HG03060 (cell line): ENCODE measurements around the gene SLC4A2.

ENCODE experiments used
- ATAC-seq: cut with Tn5 transposase; IDR thresholded peaks from one replicate; pipeline ENCODE4 v1.9.1; 2021; ENCODE audit warnings: low read depth, moderate number of reproducible peaks; ENCODE audit not compliant: unreplicated experiment

SLC4A2 gene

GRCh38 chr7:151062399-151063211 lies 3.2 kb downstream of the SLC4A2 start:
- ATAC-seq = no peak

DNA sequence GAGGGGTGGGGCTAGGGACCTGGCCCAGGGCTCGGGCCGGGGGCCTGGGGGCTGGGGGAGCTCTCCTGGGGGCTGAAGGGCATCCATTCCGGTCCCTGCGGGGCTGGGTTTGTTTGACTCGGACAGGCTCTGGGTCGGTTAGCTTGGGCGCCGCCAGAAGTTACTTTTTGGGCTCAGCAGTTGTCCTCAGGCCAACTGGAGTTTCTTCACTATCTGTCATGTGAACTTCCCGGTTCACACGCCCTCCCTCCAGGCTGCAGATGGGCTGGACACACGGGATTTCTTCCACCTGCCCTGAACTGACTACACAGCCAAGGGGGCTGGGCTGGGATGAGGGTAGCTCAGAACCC lies 3.8 kb downstream of the SLC4A2 start:
- ATAC-seq = no peak

DNA sequence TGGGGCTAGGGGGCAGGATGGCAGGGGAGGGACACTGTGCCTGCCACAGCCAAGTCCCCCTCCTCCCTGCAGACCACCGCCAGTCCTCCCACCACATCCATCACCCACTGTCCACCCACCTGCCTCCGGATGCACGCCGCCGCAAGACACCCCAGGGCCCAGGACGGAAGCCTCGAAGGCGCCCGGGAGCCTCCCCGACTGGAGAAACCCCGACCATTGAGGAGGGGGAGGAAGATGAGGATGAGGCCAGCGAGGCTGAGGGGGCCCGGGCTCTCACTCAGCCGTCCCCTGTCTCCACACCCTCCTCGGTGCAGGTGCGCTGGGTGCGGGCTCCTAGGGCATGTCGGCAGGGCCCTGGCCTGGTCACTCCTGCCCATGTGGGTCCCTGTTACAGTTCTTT lies 5.1 kb downstream of the SLC4A2 start:
- no peak for ATAC-seq

GRCh38 chr7:151064993-151065392 lies 5.6 kb downstream of the SLC4A2 start:
- no peak for ATAC-seq

DNA sequence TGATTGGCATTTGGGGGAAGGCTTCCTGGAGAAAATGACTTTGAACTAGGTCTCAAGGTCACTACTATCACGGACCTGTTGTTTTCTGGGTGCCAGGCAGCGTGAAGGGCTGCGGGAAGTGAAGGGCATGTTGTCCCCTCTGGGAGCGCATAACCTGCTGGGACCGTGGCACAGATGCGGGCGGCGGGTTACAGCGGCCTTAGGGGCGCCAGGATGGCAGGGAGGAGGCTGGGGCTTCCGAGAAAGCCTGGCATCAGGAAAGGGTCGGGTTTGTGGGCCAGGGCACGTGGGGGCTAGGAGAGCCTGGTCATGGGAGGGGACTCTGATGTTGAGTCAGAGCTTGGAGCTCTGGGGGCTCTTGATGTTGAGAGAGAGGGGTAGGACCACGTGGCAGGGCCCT lies 6.1 kb downstream of the SLC4A2 start:
- ATAC-seq = no peak

DNA sequence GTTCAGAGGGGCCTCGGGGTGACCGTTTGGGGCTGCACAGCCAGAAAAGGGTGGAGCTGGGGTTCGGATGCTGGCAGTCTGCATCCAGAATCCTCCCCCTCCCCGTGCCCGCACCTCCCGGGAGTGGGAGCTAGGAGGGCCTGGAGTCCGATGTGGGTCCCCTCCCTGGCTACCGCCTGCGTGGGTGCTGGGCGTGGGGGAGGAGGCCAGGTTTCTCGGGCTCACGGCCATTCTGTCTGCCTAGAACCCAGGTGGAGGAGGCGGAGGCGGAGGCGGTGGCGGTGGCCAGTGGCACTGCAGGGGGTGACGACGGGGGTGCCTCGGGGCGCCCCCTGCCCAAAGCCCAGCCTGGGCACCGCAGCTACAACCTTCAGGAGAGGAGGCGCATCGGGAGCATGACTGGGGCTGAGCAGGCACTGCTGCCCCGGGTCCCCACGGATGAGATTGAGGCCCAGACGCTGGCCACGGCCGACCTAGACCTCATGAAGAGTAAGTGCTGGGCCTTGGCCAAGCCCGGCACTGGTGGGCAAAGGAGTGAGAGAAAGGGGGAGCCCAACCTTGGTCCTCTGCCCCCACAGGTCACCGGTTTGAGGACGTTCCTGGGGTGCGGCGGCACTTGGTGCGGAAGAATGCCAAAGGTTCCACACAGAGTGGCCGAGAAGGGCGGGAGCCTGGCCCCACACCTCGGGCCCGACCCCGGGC lies 7.0 kb downstream of the SLC4A2 start:
- ATAC-seq = no peak

GRCh38 chr7:151068069-151068773 lies 8.8 kb downstream of the SLC4A2 start:
- ATAC-seq = no peak

GRCh38 chr7:151069841-151070573 lies 10.6 kb downstream of the SLC4A2 start:
- no peak for ATAC-seq

- ATAC-seq = no peak
Observed at GRCh38 chr7:151070574-151070960, 11.2 kb downstream of the SLC4A2 start.

DNA sequence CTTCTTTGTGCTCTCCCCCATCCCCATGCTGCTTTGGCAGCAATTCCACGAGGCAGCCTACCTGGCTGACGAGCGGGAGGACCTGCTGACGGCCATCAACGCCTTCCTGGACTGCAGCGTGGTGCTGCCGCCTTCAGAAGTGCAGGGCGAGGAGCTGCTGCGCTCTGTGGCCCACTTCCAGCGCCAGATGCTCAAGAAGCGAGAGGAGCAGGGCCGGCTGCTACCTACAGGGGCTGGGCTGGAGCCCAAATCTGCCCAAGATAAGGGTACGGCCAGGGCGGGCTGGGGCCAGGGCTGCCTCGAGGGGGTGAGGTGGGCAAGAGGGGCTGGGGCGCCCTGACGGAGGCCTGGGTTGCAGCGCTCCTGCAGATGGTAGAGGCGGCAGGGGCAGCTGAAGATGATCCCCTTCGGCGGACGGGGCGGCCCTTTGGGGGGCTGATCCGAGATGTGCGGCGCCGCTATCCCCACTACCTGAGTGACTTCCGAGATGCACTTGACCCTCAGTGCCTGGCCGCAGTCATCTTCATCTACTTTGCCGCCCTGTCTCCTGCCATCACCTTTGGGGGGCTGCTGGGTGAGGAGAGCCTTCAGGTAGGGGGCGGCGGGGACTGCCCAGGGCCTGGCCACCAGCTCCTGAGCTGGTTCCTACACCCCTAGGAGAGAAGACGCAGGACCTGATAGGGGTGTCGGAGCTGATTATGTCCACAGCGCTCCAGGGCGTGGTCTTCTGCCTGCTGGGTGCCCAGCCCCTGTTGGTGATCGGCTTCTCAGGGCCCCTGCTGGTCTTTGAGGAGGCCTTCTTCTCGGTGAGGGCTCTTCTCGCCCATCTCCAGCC lies 11.9 kb downstream of the SLC4A2 start:
- no peak for ATAC-seq

- no peak for ATAC-seq
Observed at GRCh38 chr7:151073990-151074389, 14.6 kb downstream of the SLC4A2 start.

- no peak for ATAC-seq
Observed at GRCh38 chr7:151074817-151075661, 15.7 kb downstream of the SLC4A2 start.

- no peak for ATAC-seq
Observed at GRCh38 chr7:151075662-151075971, 16.2 kb downstream of the SLC4A2 start.

GRCh38 chr7:151075978-151076426 lies 16.6 kb downstream of the SLC4A2 start:
- ATAC-seq = no peak

DNA sequence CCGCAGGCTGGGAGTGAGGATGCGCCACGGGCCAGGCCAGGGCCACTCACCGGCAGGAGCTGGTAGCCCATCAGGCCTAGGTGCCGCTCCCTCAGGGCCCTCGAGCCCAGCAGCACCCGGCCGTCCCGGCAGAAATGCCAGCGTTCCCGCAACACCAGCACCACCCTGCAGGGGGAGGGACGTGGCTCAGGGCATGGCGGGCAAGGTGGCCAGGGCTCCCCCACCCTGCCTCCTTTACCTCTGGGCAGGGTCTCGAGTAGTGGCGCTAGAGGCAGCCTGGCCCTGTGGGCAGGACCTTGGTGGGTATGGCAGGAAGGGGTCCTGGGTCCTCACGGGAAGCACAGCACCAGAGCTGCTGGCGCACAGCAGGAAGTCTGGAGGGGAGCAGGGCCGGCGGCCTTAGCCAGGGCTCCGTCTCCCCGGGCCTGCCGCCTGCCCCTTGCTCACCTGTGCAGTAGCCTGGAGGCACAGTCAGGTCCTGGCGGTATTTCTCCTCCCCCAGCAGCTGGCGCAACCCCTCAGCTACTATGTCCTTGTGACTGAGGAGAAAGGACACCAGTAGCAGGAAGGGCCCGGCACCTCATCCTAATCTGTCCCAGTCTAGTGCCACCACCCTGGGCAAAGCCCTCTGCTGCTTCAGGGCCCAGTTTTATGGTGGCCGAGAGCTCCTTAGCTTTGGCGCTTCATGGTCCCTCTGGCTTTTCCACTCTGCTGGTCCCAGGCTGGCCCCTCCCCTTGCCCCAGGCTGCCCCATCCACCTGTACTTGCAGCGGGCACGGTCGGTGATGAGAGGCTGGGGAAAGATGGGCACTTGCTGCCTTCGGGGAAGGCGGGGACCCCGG lies 17.7 kb downstream of the SLC4A2 start:
- ATAC-seq = no peak

DNA sequence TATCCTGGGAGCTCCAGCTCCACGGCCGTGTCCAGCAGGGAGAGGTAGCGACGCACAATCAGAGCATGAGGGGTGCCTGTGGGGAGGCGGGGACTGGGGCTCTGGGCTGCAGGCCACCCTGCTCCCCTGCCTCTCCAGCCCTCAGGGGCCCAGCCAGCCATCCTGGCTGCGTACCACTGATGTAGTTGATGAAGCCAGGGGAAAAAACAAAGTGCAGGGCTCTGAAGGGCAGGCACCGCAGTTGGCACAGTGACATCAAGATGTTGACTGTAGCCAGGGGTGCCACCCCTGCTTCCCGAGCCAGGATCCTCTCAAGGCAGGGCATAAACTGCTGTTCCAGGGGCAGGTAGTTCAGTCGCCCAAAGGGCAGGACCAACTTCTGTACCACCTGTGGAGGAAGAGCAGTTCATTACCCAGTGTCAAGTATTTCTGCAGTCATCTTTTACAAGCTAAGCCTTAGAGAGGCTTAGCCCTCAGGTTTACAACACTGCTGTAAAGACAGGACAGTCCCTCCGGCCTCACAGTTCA lies 18.4 kb downstream of the SLC4A2 start:
- ATAC-seq = no peak

DNA sequence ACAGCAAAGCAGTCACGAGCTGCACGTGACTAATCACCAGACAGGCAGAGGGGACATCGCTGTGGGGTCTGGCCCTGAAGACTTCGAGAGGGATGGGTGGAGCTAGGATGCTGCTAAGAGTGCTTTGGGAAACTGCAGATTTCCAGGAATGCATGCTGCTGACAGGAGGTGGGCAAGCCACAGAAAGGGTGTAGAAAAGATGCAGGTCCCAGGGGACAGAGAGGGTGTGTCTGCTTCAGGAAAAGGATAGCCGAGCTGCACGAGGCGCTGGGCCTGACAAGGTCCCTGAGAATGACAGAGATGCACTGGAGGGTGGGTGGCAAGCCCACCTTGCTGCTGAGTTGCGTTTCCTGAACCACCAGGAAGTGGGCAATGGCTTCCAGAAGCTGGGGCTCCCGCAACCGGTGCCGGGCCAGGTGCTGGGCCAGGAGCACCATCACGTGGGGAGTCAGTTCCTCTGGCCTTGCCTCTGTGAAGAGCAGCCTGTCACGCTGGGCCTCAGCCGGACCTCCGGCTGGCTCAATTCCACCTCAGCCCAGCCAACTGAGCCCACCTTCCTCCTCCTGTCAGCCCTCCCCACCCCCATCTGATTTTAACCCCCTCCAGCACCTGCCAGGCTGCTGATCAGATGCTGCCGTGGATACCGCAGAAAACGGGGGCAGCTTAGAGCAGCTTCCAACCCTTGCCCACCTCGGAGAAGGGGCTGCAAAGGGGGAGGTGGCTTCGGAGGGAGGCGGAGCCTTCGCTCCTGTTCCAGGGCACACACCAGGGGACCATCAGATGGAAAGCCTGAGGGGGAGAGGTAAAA lies 19.0 kb downstream of the SLC4A2 start:
- ATAC-seq = no peak
